WERI-Rb-1 (cell line): ENCODE measurements around the gene GPR176.

ENCODE experiments used
- DNase-seq: peaks from one replicate; pipeline ENCODE4 v3.0.0-alpha.2; 2020
- H3K27ac ChIP-seq: fragments of 250-450 bp; sonication (Bioruptor Pico); 2 replicates; pipeline ENCODE4 v1.5.1; 2020; ENCODE audit warnings: mild to moderate bottlenecking, moderate library complexity
- H3K27me3 ChIP-seq: fragments of 250-450 bp; sonication (Bioruptor Pico); 2 replicates; pipeline ENCODE4 v1.5.1; 2021; ENCODE audit warnings: mild to moderate bottlenecking, low read depth, moderate library complexity; ENCODE audit not compliant: insufficient read depth, severe bottlenecking
- H3K36me3 ChIP-seq: fragments of 250-450 bp; sonication (Bioruptor Pico); 2 replicates; pipeline ENCODE4 v1.5.1; 2020; ENCODE audit warnings: mild to moderate bottlenecking, moderate library complexity
- H3K4me3 ChIP-seq: 2 replicates; pipeline ENCODE4 v1.5.1; 2011; ENCODE audit warnings: low read depth, mild to moderate bottlenecking, control low read depth, low read length
- H3K9me3 ChIP-seq: fragments of 250-450 bp; sonication (Bioruptor Pico); 2 replicates; pipeline ENCODE4 v1.5.1; 2021; ENCODE audit warnings: mild to moderate bottlenecking, moderate library complexity; ENCODE audit not compliant: severe bottlenecking
- TF ChIP-seq, protein P1 (sequence below): IDR thresholded peaks from 2 replicates; pipeline ENCODE4 v1.5.1; 2011; ENCODE audit warnings: low read depth, mild to moderate bottlenecking, control low read depth, inconsistent platforms, low read length

GPR176 gene

DNA sequence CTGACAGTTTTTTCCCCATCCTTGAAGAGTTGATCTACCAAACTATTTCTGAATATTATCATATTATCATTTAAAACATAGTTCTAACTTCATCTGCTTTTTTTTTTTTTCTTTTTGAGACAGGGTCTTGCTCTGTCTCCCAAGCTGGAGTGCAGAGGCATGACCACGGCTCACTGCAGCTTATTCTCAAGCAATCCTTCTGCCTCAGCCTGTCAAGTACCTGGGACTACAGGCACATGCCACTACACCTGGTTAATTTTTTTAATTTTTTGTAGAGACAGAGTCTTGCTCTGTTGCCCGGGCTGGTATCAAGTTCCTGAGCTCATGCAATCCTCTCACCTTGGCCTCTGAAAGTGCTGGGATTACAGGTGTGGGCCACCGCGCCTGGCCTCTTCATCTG is 15.2 kb upstream of the GPR176 start:
- Histone ChIP-seq H3K27me3 (no peaks in the 10 kb centered on the region), H3K36me3 (peaks cover 6% of the 10 kb centered on the region; the same call in 1 of the 2 replicates), H3K27ac (no peak overlapping the region), H3K4me3 (no peak overlapping the region), H3K9me3 (no peaks in the 10 kb centered on the region)
- DNase-seq: no peak
- TF ChIP-seq, protein P1, sequence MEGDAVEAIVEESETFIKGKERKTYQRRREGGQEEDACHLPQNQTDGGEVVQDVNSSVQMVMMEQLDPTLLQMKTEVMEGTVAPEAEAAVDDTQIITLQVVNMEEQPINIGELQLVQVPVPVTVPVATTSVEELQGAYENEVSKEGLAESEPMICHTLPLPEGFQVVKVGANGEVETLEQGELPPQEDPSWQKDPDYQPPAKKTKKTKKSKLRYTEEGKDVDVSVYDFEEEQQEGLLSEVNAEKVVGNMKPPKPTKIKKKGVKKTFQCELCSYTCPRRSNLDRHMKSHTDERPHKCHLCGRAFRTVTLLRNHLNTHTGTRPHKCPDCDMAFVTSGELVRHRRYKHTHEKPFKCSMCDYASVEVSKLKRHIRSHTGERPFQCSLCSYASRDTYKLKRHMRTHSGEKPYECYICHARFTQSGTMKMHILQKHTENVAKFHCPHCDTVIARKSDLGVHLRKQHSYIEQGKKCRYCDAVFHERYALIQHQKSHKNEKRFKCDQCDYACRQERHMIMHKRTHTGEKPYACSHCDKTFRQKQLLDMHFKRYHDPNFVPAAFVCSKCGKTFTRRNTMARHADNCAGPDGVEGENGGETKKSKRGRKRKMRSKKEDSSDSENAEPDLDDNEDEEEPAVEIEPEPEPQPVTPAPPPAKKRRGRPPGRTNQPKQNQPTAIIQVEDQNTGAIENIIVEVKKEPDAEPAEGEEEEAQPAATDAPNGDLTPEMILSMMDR: no peak

DNA sequence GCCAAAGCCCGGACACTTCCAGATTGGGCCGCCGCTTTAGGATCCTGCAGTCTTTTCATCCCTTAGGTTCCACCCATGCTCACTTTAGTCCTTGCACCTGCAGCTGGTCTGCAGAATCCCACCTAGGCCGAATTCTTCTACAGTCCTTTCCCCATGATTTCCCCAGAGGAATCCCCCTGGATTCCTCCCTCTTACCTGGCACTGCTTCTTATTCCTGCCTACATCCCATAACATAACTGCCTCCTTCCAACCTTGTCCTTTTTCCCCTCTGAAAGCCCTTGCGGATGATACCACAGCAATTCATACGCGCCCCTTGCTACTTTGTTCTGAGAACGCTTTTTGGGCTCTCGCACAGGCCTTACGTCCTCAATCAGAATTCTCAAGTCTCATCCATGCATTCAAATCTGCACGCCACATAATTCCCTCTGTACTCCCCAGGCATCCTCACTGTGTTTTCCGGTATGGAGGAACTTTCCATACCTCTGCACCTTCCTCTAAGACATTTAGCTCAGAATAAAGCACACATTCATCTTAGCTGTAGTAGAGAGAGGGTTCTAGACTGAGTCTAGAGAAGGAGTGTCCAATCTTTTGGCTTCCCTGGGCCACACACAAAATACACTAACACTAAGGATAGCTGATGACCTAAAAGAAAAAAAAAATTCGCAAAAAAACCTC is 14.5 kb upstream of the GPR176 start:
- Histone ChIP-seq H3K27ac (peak overlapping the region; percentile 62), H3K4me3 (peak overlapping the region; percentile 56), H3K36me3 (no peaks in the 10 kb centered on the region; the same call in 1 of the 2 replicates), H3K9me3 (no peaks in the 10 kb centered on the region), H3K27me3 (no peaks in the 10 kb centered on the region)
- no peak for DNase-seq
- TF ChIP-seq, protein P1: no peak

DNA sequence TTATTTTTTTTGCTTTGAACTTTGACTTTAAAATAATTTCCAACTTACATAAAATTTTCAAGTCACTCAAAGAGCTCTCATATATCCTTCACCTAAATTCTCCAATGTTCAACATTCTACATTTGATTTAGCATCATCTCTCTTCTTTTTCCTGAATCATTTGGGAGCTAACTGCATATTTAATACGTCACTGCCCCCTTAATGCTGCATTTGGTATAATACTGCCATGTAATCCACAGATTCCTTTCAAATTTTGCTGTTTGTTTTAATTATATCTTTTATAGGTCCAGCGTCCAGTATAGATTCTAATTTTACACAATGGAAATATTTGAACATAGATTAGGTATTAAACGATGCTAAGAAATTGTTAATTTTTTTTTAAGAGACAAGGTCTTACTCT is 11.5 kb upstream of the GPR176 start:
- DNase-seq: no peak
- Histone ChIP-seq H3K27me3 (no peaks in the 10 kb centered on the region), H3K27ac (no peak overlapping the region), H3K9me3 (no peaks in the 10 kb centered on the region), H3K4me3 (no peak overlapping the region), H3K36me3 (no peaks in the 10 kb centered on the region; the same call in 1 of the 2 replicates)
- TF ChIP-seq, protein P1: no peak

DNA sequence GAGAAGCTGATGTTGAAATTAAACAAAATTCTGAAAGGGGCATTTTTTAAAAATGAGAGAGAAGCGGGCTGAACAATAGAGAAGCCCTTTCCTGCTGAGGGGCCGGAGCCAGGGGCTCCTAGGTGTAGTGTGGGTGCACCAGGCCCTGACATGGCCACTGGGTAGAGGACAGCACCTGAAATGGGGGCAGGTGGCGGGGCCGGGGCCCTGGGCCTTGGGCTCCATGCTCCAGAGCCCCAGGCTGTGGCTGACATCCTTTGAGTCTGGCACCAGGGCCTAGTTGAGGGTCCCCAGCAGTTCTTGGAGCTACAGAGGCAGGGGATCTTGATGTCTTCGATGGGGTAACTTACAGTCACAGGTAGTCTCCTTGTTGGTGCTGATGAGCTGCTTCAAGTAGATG is 6.5 kb upstream of the GPR176 start:
- no peak overlapping the region for H3K4me3 ChIP-seq
- TF ChIP-seq, protein P1: no peak
- DNase-seq: no peak
- no peaks in the 10 kb centered on the region for H3K27me3 ChIP-seq
- no peak overlapping the region for H3K27ac ChIP-seq
- H3K36me3 ChIP-seq: no peaks in the 10 kb centered on the region
- no peaks in the 10 kb centered on the region for H3K9me3 ChIP-seq

DNA sequence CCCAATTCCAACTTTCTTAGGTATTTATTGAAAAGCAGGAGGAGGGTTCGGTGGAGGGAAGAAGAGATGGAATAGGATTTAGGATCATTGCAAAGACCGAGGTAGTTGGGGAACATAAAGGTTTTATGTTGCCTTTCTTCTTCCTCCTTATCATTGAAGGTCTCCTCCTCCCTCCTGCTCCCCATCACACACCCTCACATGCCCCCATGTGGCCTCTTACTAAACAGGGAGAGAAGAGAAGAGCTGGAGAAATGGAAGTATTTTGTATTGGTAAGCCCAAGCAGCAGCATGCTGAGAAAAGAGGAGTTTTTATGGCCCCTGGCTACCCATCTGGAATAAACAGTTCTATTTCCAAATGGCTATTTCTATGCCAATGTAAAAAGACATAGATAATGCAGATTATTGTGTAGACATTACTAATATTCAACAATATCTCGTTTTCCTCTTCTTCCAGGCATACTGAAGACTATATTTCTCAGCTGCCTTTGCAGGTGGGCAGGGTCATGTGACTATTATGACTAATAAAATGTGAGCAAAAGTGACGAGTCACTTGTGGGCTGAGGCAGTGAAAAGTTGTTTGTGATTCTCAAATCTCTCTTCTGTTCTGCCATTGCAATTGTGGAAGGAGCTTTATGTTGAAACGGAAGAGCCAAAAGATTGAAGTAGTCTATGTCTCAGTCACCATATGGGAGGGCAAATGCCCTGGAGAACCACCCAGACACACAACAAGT is 5.2 kb upstream of the GPR176 start:
- Histone ChIP-seq H3K4me3 (no peak overlapping the region), H3K9me3 (no peaks in the 10 kb centered on the region), H3K27me3 (peaks cover 2% of the 10 kb centered on the region), H3K27ac (no peak overlapping the region), H3K36me3 (no peaks in the 10 kb centered on the region)
- TF ChIP-seq, protein P1: no peak
- DNase-seq: no peak

DNA sequence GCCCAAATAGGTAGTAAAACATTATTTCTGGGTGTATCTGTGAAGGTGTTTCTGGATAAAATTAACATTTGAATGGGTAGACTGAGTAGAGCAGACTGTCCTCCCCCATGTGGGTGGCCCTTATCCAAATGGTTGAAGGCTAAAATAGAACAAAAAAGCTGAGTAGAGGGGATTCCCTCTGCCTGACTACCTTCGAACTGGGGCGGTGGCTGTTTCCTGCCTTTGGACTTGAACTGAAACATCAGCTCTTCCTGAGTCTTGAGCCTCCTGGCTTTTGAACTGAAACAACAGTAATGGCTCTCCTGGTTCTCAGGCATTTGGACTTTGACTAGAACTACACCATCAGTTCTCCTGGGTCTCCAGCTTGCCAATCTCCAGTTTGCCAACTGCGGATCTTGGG is 4.4 kb upstream of the GPR176 start:
- Histone ChIP-seq H3K4me3 (no peak overlapping the region), H3K27ac (no peak overlapping the region), H3K9me3 (no peaks in the 10 kb centered on the region), H3K36me3 (no peaks in the 10 kb centered on the region), H3K27me3 (peaks cover 10% of the 10 kb centered on the region)
- DNase-seq: no peak
- TF ChIP-seq, protein P1: no peak
